GM18873 (cell line): ENCODE measurements around the gene ACAD11.

Experiments used
- ATAC-seq: cut with Tn5 transposase; IDR thresholded peaks from one replicate; pipeline ENCODE4 v1.9.1; 2021; ENCODE audit warnings: mild to moderate bottlenecking, moderate library complexity, moderate number of reproducible peaks; ENCODE audit not compliant: unreplicated experiment, low FRiP score

The ACAD11 gene

GRCh38 chr3:132521901-132522300, 137.7 kb downstream of the ACAD11 start:
- no peak for ATAC-seq

GRCh38 chr3:132519914-132520313, 139.7 kb downstream of the ACAD11 start:
- no peak for ATAC-seq

- ATAC-seq: no peak
These were observed 142.3 kb downstream of the ACAD11 start for GRCh38 chr3:132517311-132517710.

GRCh38 chr3:132513057-132513456, 146.6 kb downstream of the ACAD11 start:
- no peak for ATAC-seq

- no peak for ATAC-seq
These were observed 150.1 kb downstream of the ACAD11 start for GRCh38 chr3:132509506-132509905.

- no peak for ATAC-seq
These were observed 150.5 kb downstream of the ACAD11 start for GRCh38 chr3:132509096-132509495.
